Activated naive CD4-positive, alpha-beta T cell treated with anti-CD3 and anti-CD28 coated beads, Interleukin-2, amount 10 ng/mL, durations not matched to agents 7 days and 5 days (primary cell): ENCODE measurements around the gene FRK.

Experiments
- CTCF ChIA-PET: fragments of 350-600 bp; sonication (Branson Sonifier 250); formaldehyde crosslinking; loops from one replicate; lab custom pipeline; 2021; ENCODE audit warnings: antibody characterized with exemption; lab: Charles Lee
- DNase-seq: peaks from one replicate; pipeline ENCODE4 v3.0.0-alpha.2; 2020
- H3K27ac Mint-ChIP-seq: one replicate; pipeline ENCODE4 v1.8.0; 2021; ENCODE audit warnings: mild to moderate bottlenecking, moderate library complexity, mixed read lengths
- H3K27me3 Mint-ChIP-seq: one replicate; pipeline ENCODE4 v1.8.0; 2021; ENCODE audit warnings: mild to moderate bottlenecking, mixed read lengths
- H3K36me3 Mint-ChIP-seq: one replicate; pipeline ENCODE4 v1.8.0; 2021; ENCODE audit warnings: mixed read lengths
- H3K4me1 Mint-ChIP-seq: one replicate; pipeline ENCODE4 v1.8.0; 2021; ENCODE audit warnings: mixed read lengths
- H3K4me3 Mint-ChIP-seq: one replicate; pipeline ENCODE4 v1.8.0; 2021; ENCODE audit warnings: mild to moderate bottlenecking, moderate library complexity, mixed read lengths
- H3K9me3 Mint-ChIP-seq: one replicate; pipeline ENCODE4 v1.8.0; 2021; ENCODE audit warnings: mixed read lengths

FRK gene

DNA sequence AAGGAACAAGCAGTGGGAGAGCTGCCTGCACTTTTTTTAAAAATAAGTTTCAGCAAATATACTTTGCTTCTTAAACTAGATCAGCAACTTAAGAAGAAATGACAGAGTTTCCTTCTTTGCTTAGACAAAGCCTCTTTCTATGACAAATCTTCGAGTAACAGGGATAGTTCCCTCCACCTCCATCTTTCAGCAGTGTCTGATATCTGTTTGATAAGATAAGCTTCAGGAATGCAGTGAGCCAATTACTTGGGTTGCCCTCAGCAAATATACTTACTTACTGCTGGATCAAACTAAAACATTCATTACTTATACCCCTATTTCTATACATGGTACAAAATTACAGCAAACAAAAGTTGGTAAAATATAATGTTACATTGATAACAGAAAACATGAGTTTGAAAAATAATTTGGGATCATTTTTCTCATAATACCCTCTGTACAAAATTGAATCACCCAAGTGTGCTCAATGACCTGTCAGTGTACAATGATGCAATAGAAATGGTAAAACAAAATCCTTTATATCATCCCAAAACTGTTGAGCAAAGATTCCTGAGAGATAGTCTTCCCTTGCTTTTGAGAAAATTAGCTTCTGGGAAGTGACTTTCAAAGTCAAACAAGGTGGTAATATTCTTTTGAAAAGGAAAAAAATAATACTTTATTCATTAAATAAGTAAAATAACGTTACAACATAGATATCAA is 24.5 kb downstream of the FRK start:
- DNase-seq: no peak
- CTCF ChIA-PET: no interaction called here
- Mint-ChIP-seq H3K27ac (no peak overlapping the region), H3K4me3 (no peak overlapping the region), H3K4me1 (no peaks in the 10 kb centered on the region), H3K36me3 (no peaks in the 10 kb centered on the region), H3K9me3 (no peaks in the 10 kb centered on the region), H3K27me3 (no peaks in the 10 kb centered on the region)

GRCh38 chr6:116035616-116036015 is 25.1 kb downstream of the FRK start:
- no peaks in the 10 kb centered on the region for H3K9me3 Mint-ChIP-seq
- no peak for DNase-seq
- CTCF ChIA-PET: no interaction called here
- H3K36me3 Mint-ChIP-seq: no peaks in the 10 kb centered on the region
- H3K4me3 Mint-ChIP-seq: no peak overlapping the region
- H3K27me3 Mint-ChIP-seq: no peaks in the 10 kb centered on the region
- H3K27ac Mint-ChIP-seq: no peak overlapping the region
- no peaks in the 10 kb centered on the region for H3K4me1 Mint-ChIP-seq

DNA sequence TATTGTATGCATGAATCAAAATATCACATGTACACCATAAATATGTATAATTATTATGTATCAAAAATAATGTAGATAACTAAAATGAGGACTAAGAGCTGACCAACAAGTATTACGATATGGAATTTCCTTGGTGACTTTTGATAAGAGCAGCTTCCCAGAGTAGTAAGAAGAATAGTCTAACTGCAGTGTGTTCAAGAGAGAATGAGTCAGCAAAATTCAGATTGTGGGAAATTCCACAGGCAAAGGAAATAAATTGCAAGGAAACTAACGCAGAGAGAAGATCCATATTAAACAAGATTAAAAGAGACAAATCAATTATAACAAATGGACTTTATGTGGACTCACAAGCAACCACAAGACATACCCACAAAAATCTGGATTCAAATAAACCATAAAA is 26.4 kb downstream of the FRK start:
- Mint-ChIP-seq H3K27me3 (no peaks in the 10 kb centered on the region), H3K36me3 (no peaks in the 10 kb centered on the region), H3K9me3 (no peaks in the 10 kb centered on the region), H3K27ac (no peak overlapping the region), H3K4me3 (no peak overlapping the region), H3K4me1 (no peaks in the 10 kb centered on the region)
- CTCF ChIA-PET: no interaction called here
- DNase-seq: no peak

DNA sequence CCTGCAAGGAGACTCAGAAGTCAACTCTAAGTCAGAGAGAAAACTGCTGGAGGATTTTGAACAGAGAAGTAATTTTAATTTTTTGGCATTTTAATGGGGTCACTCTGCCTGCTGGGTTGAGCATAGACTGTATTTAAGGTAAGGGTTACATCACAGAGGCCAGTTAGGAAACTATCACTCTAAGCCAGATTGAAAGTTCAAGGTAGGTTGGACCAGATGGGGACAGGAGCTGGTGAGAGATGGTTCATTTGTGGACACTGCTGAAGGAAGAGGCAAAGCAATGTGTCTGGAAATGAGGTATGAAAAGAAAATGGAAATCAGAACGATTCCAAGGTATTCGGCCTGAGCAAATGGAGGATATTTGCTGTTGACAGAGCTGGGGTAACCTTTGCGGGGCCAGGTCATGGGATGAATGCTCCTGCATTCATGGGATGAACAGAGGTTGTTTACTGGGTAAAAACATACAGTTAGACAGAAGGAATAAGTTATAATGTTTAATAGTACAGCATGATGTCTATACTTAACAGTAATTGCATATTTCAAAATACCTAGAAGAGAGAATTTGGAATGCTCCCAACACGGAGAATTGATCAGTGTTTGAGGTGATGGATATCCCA is 26.9 kb downstream of the FRK start:
- H3K4me3 Mint-ChIP-seq: no peak overlapping the region
- CTCF ChIA-PET: no interaction called here
- no peaks in the 10 kb centered on the region for H3K4me1 Mint-ChIP-seq
- no peaks in the 10 kb centered on the region for H3K36me3 Mint-ChIP-seq
- no peak overlapping the region for H3K27ac Mint-ChIP-seq
- no peaks in the 10 kb centered on the region for H3K9me3 Mint-ChIP-seq
- no peak for DNase-seq
- H3K27me3 Mint-ChIP-seq: no peaks in the 10 kb centered on the region

GRCh38 chr6:116030770-116031169 is 29.9 kb downstream of the FRK start:
- DNase-seq: no peak
- Mint-ChIP-seq H3K27me3 (no peaks in the 10 kb centered on the region), H3K4me1 (no peaks in the 10 kb centered on the region), H3K4me3 (no peak overlapping the region), H3K36me3 (no peaks in the 10 kb centered on the region), H3K9me3 (no peaks in the 10 kb centered on the region), H3K27ac (no peak overlapping the region)
- CTCF ChIA-PET: no interaction called here

GRCh38 chr6:116029535-116029934 is 31.2 kb downstream of the FRK start:
- no peaks in the 10 kb centered on the region for H3K27me3 Mint-ChIP-seq
- no peak overlapping the region for H3K4me3 Mint-ChIP-seq
- CTCF ChIA-PET: no interaction called here
- no peak overlapping the region for H3K27ac Mint-ChIP-seq
- no peak for DNase-seq
- no peaks in the 10 kb centered on the region for H3K4me1 Mint-ChIP-seq
- no peaks in the 10 kb centered on the region for H3K36me3 Mint-ChIP-seq
- H3K9me3 Mint-ChIP-seq: no peaks in the 10 kb centered on the region

- Mint-ChIP-seq H3K36me3 (no peaks in the 10 kb centered on the region), H3K9me3 (no peaks in the 10 kb centered on the region), H3K27me3 (no peaks in the 10 kb centered on the region), H3K4me3 (no peak overlapping the region), H3K4me1 (no peaks in the 10 kb centered on the region), H3K27ac (no peak overlapping the region)
- CTCF ChIA-PET: no interaction called here
- no peak for DNase-seq
Measured at GRCh38 chr6:116028233-116028632, 32.5 kb downstream of the FRK start.

- H3K9me3 Mint-ChIP-seq: no peaks in the 10 kb centered on the region
- CTCF ChIA-PET: no interaction called here
- H3K36me3 Mint-ChIP-seq: no peaks in the 10 kb centered on the region
- H3K27me3 Mint-ChIP-seq: no peaks in the 10 kb centered on the region
- no peak overlapping the region for H3K27ac Mint-ChIP-seq
- no peak overlapping the region for H3K4me3 Mint-ChIP-seq
- DNase-seq: no peak
- no peaks in the 10 kb centered on the region for H3K4me1 Mint-ChIP-seq
Measured at GRCh38 chr6:116027801-116028200, 32.9 kb downstream of the FRK start.

GRCh38 chr6:116025405-116025804 is 35.3 kb downstream of the FRK start:
- Mint-ChIP-seq H3K27ac (no peak overlapping the region), H3K36me3 (no peaks in the 10 kb centered on the region), H3K27me3 (no peaks in the 10 kb centered on the region), H3K9me3 (no peaks in the 10 kb centered on the region), H3K4me1 (no peaks in the 10 kb centered on the region), H3K4me3 (no peak overlapping the region)
- CTCF ChIA-PET: no interaction called here
- no peak for DNase-seq

DNA sequence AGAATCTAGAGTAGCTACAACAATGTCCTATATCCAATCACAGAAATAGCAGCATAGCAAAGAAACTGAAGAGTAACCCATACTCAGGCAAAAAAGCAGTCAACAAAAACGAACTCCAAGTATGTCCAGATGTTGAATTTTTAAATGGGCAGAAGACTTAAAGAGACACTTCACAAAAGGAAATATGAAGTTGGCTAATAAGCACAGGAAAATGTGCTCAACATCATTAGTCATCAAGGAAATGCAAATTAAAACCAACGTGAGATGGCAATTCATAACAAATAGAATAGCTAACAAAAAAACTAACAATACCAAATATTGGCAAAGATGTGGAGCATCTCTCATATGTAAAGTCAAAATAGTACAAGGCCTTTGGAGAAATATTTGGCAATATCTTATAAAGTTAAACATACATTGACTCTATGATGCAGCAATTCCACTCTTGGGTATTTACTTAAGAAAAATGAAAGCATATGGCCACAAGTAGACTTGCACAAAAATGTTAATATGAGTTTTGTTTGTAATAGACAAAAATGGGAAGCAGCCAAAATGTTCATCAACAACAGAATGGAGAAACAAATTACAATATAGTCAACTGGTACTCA is 37.7 kb downstream of the FRK start:
- no peak overlapping the region for H3K4me3 Mint-ChIP-seq
- peaks cover under 1% of the 10 kb centered on the region for H3K27me3 Mint-ChIP-seq
- no peak overlapping the region for H3K27ac Mint-ChIP-seq
- DNase-seq: no peak
- H3K36me3 Mint-ChIP-seq: no peaks in the 10 kb centered on the region
- H3K9me3 Mint-ChIP-seq: no peaks in the 10 kb centered on the region
- CTCF ChIA-PET: no interaction called here
- H3K4me1 Mint-ChIP-seq: no peaks in the 10 kb centered on the region

DNA sequence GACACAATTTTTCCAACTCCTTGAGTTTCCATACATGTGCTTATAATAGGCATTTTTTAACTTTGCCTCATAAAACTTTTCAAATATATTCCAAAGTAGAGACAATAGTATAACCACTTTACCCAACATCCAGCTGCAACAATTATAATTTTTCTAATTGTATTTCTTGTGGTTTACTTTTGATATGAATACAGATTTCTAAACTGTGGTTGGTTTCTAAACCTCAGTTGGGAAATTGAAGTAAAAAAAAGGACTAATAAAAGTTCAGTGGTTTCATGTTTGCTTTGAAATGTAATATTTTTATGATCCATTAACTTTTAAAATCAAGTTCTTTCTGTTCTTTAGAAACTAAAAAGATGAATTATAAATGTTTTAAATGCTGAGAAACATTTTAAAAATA is 40.0 kb downstream of the FRK start:
- Mint-ChIP-seq H3K9me3 (no peaks in the 10 kb centered on the region), H3K4me1 (no peaks in the 10 kb centered on the region), H3K36me3 (no peaks in the 10 kb centered on the region), H3K4me3 (no peak overlapping the region), H3K27ac (no peak overlapping the region), H3K27me3 (peaks cover 9% of the 10 kb centered on the region)
- DNase-seq: no peak
- CTCF ChIA-PET: no interaction called here

DNA sequence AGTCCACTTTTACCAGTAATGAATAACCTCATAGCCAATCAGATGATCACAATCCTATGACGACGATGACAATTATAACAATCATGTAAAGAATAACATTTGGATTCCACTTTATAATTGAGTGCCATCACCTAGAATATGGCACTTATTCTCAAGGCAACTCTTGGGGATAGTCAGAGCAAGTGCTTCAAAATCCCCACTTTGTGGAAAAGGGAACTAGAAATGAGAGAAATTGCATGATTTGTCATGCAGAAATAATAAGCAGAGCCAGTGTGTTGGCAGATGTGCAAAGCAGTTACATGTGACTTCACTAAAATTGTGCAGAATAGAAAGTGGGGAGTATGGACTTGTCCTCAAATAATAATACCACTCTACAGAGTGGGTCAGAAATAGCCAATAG is 41.3 kb downstream of the FRK start:
- no peaks in the 10 kb centered on the region for H3K36me3 Mint-ChIP-seq
- H3K4me1 Mint-ChIP-seq: no peaks in the 10 kb centered on the region
- CTCF ChIA-PET: interaction anchor here (0.8 kb wide), 2 partner anchors 8 to 189 kb away, joined by 3 read pairs; no protein-coding TSS in a partner anchor
- H3K27ac Mint-ChIP-seq: no peak overlapping the region
- H3K4me3 Mint-ChIP-seq: no peak overlapping the region
- no peak for DNase-seq
- peaks cover 9% of the 10 kb centered on the region for H3K27me3 Mint-ChIP-seq
- no peaks in the 10 kb centered on the region for H3K9me3 Mint-ChIP-seq

GRCh38 chr6:116018976-116019375 is 41.7 kb downstream of the FRK start:
- Mint-ChIP-seq H3K27ac (no peak overlapping the region), H3K4me3 (no peak overlapping the region), H3K9me3 (no peaks in the 10 kb centered on the region), H3K27me3 (peaks cover 9% of the 10 kb centered on the region), H3K36me3 (no peaks in the 10 kb centered on the region), H3K4me1 (no peaks in the 10 kb centered on the region)
- no peak for DNase-seq
- CTCF ChIA-PET: interaction anchor here (0.8 kb wide), 1 partner anchor 189 kb away, joined by 3 read pairs; no protein-coding TSS in a partner anchor

GRCh38 chr6:116017546-116018295 is 43.0 kb downstream of the FRK start:
- H3K27ac Mint-ChIP-seq: no peak overlapping the region
- CTCF ChIA-PET: no interaction called here
- no peaks in the 10 kb centered on the region for H3K9me3 Mint-ChIP-seq
- peaks cover 9% of the 10 kb centered on the region for H3K27me3 Mint-ChIP-seq
- no peak overlapping the region for H3K4me3 Mint-ChIP-seq
- H3K4me1 Mint-ChIP-seq: no peaks in the 10 kb centered on the region
- DNase-seq: no peak
- H3K36me3 Mint-ChIP-seq: no peaks in the 10 kb centered on the region
